Upper lobe of left lung (tissue), 4 donors: ENCODE results near the gene DIMT1.

Experiments used
- CTCF ChIP-seq, 6 experiments: fragments of 450-650 bp in 4 of 6; fragments of 200-600 bp in 2 of 6; sonication (generic) in 2 of 6; IDR thresholded peaks; one replicate each; pipeline ENCODE4 v1.5.1; 2016 to 2019; ENCODE audit warnings: antibody characterized with exemption in 6 of 6
- EP300 ChIP-seq, 4 donors: sonication (generic); formaldehyde crosslinking; IDR thresholded peaks; one replicate each; pipeline ENCODE4 v1.5.1; 2017; ENCODE audit warnings: antibody characterized with exemption in 4 of 4, control low read depth in 2 of 4
- POLR2A ChIP-seq, 4 donors: fragments of 450-650 bp; IDR thresholded peaks; one replicate each; pipeline ENCODE4 v1.5.1; 2016 to 2017; ENCODE audit warnings: antibody characterized with exemption in 4 of 4, mild to moderate bottlenecking in 2 of 4
- POLR2AphosphoS5 ChIP-seq, 2 donors: sonication (generic); formaldehyde crosslinking; IDR thresholded peaks; one replicate each; pipeline ENCODE4 v1.5.1; 2017; ENCODE audit warnings: antibody characterized with exemption in 2 of 2

- TF ChIP-seq CTCF (IDR thresholded peaks at IDR 0.05), result no peak
- no peak for TF ChIP-seq EP300 (IDR thresholded peaks at IDR 0.05)
- TF ChIP-seq POLR2AphosphoS5 (IDR thresholded peaks at IDR 0.05), result no peak
- no peak for TF ChIP-seq POLR2A (IDR thresholded peaks at IDR 0.05)
Measured at GRCh38 chr5:62348723-62349481, 54.8 kb downstream of the DIMT1 start.
